ENCODE data around the gene MYO9B. TPM values are rescaled to one million over a fixed set of nuclear protein-coding genes. Genes with fewer than 3 reads are reported as not detected.

MYO9B gene
- total RNA-seq, 1 experiment from 2014 or later = 68.3 TPM

GRCh38 chr19:17260842-17261325 is 185.3 kb downstream of the MYO9B start:
- H3K27ac ChIP-seq (ENCODE audit: low read length) = no peak overlapping the region
- no peak overlapping the region for H3K4me2 ChIP-seq (ENCODE audit: low read length)

GRCh38 chr19:17262557-17262956 is 187.0 kb downstream of the MYO9B start:
- Histone ChIP-seq H3K27me3 (ENCODE audit: low read length) (no peaks in the 10 kb centered on the region), H3K9ac (ENCODE audit: low read length) (no peak overlapping the region), H3K36me3 (ENCODE audit: low read depth, low read length) (no peaks in the 10 kb centered on the region), H3K4me3 (ENCODE audit: low read length) (no peak overlapping the region), H3F3A (ENCODE audit: low read length, unreplicated experiment) (no peaks in the 10 kb centered on the region), H3K79me2 (ENCODE audit: low read length) (peaks cover 1% of the 10 kb centered on the region), H3K27ac (ENCODE audit: low read length) (no peak overlapping the region), H3K9me3 (ENCODE audit: low read length) (0 out of 2 replicates have a peak, but pooled peaks cover 5% of the 10 kb centered on the region), H3K9me2 (replicated peaks; ENCODE audit: low read length) (no peaks in the 10 kb centered on the region), H4K20me1 (ENCODE audit: low read length) (no peaks in the 10 kb centered on the region), H3K4me1 (ENCODE audit: insufficient read depth, low read length) (no peaks in the 10 kb centered on the region), H3K4me2 (ENCODE audit: low read length) (no peak overlapping the region), H2AFZ (ENCODE audit: low read length) (no peak overlapping the region)
- POLR2A ChIA-PET (ENCODE audit: unreplicated experiment) = no interaction called here
- no TSS peak for BruUV-seq (replicated peaks)
- ATAC-seq (no peak), DNase-seq (no peak)
- intact Hi-C loops (cut with micrococcal nuclease) = no loop called here
- CTCF ChIA-PET = interaction anchor here (0.9 kb wide), 1 partner anchor 8 kb away, joined by 5 read pairs; no protein-coding TSS in a partner anchor
- TF ChIP-seq EZH2 (IDR thresholded peaks at IDR 0.05; ENCODE audit: low read length, unreplicated experiment) = no peak
- no peak for TF ChIP-seq CTCF (conservative IDR thresholded peaks at IDR 0.05; ENCODE audit: low read depth, low read length)
- no peak for TF ChIP-seq EZH2phosphoT487 (IDR thresholded peaks at IDR 0.05; ENCODE audit: borderline replicate concordance, low read length)

More at GRCh38 chr19:17260842-17261325, 185.3 kb downstream of the MYO9B start:
- ChIA-PET CTCF (interaction anchor here (0.6 to 0.9 kb wide), 2 partner anchors 12 to 44 kb away, joined by 3 to 4 read pairs; partner anchors contain the start of gene MRPL34), POLR2A (ENCODE audit: unreplicated experiment) (no interaction called here)
- H3F3A ChIP-seq (ENCODE audit: low read length, unreplicated experiment) = no peaks in the 10 kb centered on the region
- ATAC-seq (peak; percentile 100), DNase-seq (peak; percentile 89)
- intact Hi-C loops (cut with micrococcal nuclease) = loop anchor here (1.0 kb wide), 1 partner anchor 21 kb away; no protein-coding TSS in a partner anchor
- TF ChIP-seq EZH2phosphoT487 (IDR thresholded peaks at IDR 0.05; ENCODE audit: borderline replicate concordance, low read length) (no peak), CTCF (conservative IDR thresholded peaks at IDR 0.05; ENCODE audit: low read depth, low read length) (peak; percentile 94)
- H3K27me3 ChIP-seq (ENCODE audit: low read length) = no peaks in the 10 kb centered on the region
- no peaks in the 10 kb centered on the region for H4K20me1 ChIP-seq (ENCODE audit: low read length)
- H3K36me3 ChIP-seq (ENCODE audit: low read depth, low read length) = no peaks in the 10 kb centered on the region
- H3K4me1 ChIP-seq (ENCODE audit: insufficient read depth, low read length) = no peaks in the 10 kb centered on the region
- H3K9ac ChIP-seq (ENCODE audit: low read length) = no peak overlapping the region
- H3K9me2 ChIP-seq (replicated peaks; ENCODE audit: low read length) = no peaks in the 10 kb centered on the region
- H3K9me3 ChIP-seq (ENCODE audit: low read length) = 0 out of 2 replicates have a peak, but pooled peaks cover 5% of the 10 kb centered on the region
- no TSS peak for BruUV-seq (replicated peaks)
- peak overlapping the region; percentile 79 for H2AFZ ChIP-seq (ENCODE audit: low read length)
- H3K79me2 ChIP-seq (ENCODE audit: low read length) = no peaks in the 10 kb centered on the region
- no peak overlapping the region for H3K4me3 ChIP-seq (ENCODE audit: low read length)

Other genes starting within 250 kb of the MYO9B start
- gene SIN3B, start 246.4 kb upstream of the MYO9B start, total RNA-seq (2014; rRNA removed) = 46.4 and 84.1 TPM in 2 replicates
- 0.07 and 0.23 TPM in 2 replicates for gene F2RL3, start 186.8 kb upstream of the MYO9B start, total RNA-seq (2014; rRNA removed)
- 2.3 and 3.9 TPM in 2 replicates for gene CPAMD8, start 49.0 kb upstream of the MYO9B start, total RNA-seq (2014; rRNA removed)
- 19.1 and 21.3 TPM in 2 replicates for gene HAUS8, start 325 bp upstream of the MYO9B start, total RNA-seq (2014; rRNA removed)
- gene USE1, start 139.6 kb downstream of the MYO9B start, total RNA-seq (2014; rRNA removed) = 32.5 and 41.5 TPM in 2 replicates
- gene OCEL1, start 150.4 kb downstream of the MYO9B start, total RNA-seq (2014; rRNA removed) = 5.6 and 9.4 TPM in 2 replicates
- gene NR2F6, start 170.1 kb downstream of the MYO9B start, total RNA-seq (2014; rRNA removed) = 134 and 159 TPM in 2 replicates
- not detected in 2 replicates for gene USHBP1, start 189.0 kb downstream of the MYO9B start, total RNA-seq (2014; rRNA removed)
- 196 and 214 TPM in 2 replicates for gene BABAM1, start 191.7 kb downstream of the MYO9B start, total RNA-seq (2014; rRNA removed)
- 2.2 and 3.1 TPM in 2 replicates for gene ANKLE1, start 206.1 kb downstream of the MYO9B start, total RNA-seq (2014; rRNA removed)
- gene ABHD8, start 227.6 kb downstream of the MYO9B start, total RNA-seq (2014; rRNA removed) = 42.4 and 53.8 TPM in 2 replicates
- 191 and 206 TPM in 2 replicates for gene MRPL34, start 230.1 kb downstream of the MYO9B start, total RNA-seq (2014; rRNA removed)
- gene DDA1, start 233.8 kb downstream of the MYO9B start, total RNA-seq (2014; rRNA removed) = 85.0 and 87.9 TPM in 2 replicates